Glomerular visceral epithelial cell (primary cell): ENCODE data around the gene ADAM22.

ENCODE experiments used
- DNase-seq: peaks from one replicate; pipeline ENCODE4 v3.0.0-alpha.2; 2016; ENCODE audit errors: extremely low spot score

Gene ADAM22

DNA sequence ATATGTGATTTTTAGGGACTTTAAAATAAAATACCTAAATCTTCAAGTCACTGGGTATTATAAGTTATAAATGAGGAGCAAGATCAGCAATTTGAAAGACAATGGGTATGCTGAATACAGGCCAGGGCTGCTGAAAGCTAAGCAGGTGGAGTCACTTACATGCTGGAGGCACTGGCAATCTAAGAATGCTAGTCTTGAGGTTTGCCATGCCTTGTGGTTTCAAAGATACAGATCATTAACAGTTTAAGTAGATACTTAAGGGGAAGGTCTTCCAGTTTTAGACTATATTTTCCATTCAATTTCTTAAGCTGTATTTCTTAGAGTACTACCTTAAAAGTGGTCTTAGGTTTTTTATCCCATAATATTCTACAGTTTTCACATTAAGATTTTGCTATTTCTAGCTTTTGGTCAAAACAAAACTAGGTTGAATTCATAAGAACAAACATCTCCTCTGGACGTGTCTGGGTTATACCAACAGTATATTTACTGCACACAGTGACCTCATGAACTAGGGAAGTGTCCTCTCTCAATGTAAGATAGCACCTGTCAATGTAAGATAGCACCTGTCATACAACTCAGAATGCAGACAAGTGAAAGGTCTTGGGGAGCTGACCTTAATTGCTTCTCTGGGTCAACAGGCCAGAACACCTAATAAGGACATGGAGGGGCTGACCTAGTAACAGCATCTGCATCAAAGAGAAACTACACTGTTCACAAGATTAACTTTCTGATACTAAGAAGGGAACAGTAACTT lies 283.8 kb downstream of the ADAM22 start:
- peak; percentile 55 for DNase-seq

DNA sequence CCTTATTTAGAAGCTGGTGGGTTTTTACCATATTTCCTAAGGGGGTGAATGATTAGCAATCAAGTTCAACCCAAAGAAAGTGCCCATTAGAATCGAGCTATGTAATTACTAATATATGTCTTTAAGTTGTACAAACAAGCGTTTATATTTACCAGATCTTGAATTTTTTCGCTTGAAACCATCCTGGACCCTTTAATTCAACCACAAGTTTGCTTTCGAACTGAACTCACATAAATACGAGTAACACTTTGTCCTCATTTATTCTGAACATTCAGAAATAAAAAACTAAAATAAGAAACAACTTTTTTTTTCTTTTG lies 284.3 kb downstream of the ADAM22 start:
- DNase-seq: no peak

DNA sequence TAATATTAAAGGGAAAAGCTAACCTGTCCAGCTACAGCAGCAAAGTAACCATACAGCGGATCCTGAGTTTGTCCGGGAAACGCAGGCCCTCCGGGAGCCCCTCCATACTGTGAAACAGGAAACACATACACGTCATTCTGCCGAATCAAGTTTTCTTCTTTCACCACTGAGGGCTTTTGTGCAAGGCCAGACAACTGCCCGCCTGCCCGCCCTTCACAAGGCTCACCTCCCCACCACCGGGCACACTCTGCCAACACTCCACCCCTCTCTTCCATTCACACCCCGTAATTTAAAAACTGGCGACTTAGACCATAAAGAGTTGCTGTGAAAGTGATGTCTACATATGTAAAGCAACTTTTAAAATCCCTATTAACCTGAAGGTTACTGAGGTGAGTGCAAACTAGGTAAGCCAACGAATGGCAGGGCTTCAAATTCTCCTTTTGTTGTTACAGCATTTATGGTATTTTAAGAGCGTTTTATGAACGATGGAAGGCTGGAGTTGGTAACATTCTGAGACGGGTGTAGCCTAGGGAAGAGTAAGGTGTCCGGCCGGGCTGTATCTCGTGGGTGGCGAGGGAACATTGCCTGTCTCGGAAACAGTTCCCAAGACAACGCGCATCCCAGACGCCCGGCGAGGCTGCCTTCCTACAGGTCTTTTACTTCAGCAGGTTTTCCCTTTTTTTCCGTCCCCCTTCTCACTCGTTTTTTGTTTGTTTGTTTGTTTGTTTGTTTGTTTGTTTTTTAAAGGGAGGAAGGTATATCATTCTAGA lies 285.0 kb downstream of the ADAM22 start:
- DNase-seq: peak; percentile 60

DNA sequence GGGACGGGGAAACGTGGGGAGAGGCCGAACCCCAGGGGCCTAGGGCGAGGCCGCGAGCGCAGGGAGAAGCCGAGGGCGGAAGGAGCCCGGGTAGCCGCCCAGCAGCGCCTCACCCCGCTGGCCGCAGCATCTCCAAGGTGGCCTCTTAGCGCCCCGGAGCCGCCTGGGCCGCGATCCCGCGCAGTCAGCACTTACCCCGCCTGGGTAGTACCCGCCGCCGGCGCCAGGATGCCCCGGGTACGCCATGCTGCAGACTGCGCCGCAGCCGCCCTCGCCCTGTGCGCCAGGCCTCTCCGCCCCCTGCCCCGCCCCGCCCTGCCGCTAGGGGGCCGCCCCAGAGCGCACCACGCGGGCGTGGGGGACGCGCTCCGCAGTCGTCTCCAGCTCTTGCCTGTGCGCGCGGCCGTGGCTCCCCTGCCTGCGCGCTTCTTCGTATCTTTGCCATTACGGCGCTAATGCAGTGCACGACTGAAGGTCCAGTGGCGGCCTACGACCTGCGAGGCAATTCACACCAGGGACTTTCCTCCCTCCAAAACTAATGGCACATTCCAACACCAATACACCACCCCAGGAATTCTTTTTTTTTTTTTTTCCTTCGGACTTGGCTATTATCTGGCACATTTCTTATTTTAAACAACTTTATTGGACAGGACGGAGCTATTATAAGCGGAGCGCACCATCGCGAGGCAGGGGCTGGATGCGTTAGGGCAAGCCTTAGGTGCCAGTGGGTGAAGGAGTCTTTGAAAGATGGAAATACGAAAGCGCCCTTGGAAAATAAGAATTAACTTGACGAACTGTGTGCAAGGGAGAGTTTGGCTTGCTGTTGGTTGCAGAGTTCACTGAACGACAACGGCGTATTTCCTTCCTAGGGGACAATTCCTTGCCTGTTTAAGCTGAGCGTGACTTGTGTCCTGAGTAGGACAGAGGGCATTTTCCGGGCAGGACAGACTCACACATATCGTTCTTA lies 286.0 kb downstream of the ADAM22 start, which contains the start of gene SRI:
SRI (minus strand) TSS at position 258 of the 967 bp plus-strand sequence; CDS start at position 246, 12 bp downstream.
- DNase-seq: peak; percentile 90

DNA sequence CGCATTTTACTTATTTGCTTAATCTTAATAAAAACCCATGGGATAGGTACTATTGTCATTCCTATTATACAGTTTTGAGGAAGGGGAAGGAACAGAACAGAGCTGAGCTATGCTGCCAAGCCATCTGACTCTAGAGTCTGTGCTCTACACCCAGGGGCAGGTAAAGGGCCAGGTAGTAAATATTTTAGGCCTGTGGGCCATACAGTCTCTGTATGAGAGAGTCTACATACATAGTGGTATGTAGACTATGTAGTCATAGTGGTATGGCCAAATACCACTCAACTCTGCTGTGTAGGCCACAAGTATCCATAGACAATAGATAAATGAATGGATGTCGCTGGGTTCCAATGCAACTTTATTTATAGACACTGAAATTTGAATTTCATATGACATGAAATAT lies 289.2 kb downstream of the ADAM22 start:
- DNase-seq: no peak

DNA sequence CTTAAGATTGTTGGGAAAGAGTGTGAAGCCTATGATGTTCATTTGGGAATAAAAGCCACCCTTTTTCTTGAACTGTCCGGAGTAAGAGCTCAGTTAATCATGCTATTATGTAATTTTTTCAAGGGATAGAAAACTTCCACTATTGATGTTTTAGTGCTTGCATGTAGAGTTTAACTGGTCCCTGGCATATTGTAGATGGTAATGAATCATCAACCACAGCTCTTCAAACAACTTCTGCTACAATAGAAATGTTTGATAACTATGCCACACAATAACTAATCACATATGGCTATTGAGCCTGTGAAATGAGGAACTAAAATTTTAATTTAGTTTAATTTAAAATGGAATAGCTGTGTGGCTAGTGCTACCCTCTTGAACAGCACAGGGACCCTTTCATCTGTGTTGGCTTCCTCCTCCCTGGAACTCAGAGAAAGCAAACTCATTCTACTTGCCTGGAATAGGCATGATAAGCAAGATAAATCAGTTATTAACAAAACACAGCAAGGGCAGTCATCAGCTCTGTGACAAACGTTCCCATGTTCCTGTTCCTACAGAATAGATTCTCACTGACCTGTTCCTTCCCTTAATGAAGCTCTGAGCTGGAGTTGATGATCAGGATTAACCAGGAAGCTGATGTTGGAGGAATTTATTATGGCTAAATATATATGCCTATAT lies 290.7 kb downstream of the ADAM22 start:
- DNase-seq: peak; percentile 42

DNA sequence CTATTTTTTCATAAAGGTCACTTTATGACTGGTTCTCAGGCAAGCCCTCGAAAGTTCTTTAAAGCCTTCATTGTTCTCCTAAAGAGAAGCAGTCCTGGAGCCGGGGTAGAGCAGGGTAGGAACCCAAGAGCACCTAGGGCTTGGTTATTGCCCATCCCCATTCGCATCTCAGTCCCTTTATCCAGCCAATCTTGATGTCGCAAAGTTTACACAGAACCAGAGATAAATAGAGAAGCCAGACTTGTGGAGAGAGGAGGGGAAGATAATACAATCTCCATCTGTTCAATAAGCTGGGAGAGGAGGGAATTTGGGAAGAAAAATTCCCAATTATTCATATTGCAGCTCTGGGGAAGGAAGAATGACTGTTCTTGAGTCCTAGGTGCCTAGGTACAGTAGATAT lies 292.1 kb downstream of the ADAM22 start:
- no peak for DNase-seq

DNA sequence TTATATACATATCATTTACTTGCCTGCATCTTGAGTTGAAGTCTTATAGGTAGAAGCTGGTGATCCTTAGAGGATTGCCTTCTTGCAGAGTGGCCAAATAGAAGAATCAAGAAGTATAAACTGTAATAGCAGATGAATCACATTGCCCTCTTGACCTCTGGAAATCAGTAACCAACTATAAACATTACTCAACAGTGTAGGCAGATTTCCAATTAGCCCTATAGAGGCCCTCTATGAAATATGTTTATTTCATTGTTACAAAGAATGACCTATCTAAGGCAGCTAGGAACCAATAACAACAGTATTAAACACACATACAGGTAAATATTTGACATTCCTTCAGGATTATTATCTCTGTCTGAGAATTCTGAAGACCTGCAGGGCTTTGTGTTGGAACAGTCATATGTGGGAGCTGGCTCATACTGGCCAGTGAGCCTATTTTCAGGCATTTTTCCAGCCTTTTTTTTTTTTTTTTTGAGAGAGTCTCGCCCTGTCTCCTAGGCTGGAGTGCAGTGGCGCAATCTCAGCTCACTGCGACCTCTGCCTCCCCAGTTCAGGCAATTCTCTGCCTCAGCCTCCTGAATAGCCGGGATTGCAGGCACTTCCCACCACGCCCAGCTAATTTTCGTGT lies 292.9 kb downstream of the ADAM22 start:
- peak; percentile 83 for DNase-seq

DNA sequence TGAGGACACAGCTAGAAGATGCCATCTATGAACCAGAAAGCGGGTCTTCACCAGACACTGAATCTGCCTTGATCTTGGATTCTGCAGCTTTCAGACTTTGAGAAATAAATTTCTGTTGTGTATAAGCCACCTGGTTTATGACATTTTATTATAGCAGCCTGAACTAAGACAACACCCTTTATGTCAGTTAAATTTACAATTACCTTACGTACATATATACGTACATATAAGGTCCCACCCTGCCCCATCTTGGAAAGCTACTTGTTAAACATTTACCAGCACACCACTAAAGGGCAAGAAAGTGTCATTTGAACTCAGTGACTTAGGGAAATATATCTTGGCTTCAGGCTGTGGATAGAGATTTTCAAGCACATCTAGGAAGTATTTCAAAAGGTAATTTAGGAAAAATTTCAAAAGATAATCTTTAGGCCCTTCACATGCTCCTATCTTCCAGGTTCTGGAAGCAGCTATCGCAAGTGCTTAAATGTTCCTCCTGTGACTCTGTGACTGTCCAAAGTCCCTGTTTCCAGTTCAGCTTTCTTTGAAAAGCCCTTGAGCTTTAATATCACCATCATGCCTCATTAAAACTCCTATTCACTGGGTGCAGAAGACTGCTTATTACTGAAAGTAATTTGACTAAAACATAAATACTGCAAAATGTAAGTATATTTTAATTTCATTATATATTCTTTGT lies 295.4 kb downstream of the ADAM22 start:
- no peak for DNase-seq

DNA sequence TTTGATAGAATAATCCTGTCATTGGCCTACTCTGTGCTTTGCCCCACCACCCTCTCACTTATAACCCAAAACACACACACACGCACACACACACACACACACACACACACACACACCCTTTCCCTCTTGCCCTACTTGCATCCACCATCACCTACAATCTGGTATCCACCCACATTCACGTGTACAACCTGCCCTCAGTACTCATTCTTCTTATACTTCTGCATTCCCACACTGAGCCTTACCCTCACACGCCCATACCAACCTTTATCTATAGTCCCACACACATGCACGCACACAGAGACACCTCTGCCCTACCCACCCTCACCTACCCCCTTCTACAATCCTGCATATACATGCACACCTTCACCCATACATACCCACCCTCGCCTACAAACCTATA lies 296.6 kb downstream of the ADAM22 start:
- no peak for DNase-seq

DNA sequence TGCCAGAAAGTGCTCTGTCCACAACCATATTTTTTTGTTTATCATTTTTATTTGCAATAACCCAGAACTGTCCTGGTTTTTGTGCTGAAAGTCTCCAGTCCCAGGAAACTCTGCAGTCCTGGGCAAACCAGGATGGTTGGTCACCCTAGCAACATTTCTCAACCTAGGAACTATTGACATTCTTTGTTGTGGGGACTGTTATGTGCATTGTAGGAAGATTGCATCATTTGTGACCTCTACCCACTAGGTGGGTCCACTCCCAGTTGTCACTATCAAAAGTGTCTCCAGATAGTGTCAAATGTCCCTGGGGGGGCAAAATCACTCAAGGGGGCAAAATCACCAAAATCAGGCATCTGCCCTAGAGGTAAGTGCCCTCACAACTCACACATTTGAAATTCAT lies 299.8 kb downstream of the ADAM22 start:
- DNase-seq: no peak

DNA sequence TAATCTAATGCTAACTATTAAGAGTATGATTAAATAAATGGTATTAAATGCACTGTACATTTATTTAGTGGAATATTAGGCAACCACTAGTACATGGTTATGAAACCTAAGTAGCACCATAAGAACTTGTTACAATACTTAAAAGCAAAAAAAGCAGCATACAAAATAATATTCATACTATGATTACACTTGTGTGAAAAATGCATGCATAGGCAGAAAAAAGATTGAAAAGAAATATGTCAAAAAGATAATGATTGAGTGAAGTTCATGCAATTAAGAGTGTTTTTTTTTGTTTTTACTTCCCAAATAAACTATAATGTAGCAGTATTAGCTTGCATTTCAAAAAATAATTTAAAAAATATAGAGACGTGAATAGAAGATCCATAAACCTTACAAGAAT lies 305.8 kb downstream of the ADAM22 start:
- no peak for DNase-seq

DNA sequence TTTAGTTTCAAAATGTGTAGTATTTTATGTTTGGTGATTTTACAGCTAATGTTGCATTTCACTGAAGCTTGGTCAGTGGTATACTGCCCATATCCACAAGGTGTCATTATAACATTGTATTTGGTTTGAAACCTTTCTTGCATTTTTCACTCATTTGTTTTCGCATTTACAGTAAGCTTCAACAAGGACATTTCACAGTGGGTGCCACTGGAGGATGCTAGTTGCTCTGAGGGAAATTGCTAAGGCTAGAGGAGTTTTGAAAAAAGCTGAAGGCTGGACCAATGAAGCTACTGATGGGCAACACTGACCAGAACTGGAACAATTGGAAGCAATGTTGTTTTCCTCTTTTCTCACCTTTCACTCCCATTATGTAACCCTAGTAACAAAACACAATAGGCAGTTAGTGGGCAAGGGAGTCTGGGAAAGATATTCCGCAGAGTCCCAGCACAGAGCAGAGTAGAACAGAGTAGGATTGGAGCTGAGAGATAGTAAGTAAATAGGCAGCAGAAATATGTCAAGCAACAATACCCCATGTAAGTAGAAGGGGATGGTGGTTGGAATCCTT lies 309.4 kb downstream of the ADAM22 start:
- peak; percentile 54 for DNase-seq

DNA sequence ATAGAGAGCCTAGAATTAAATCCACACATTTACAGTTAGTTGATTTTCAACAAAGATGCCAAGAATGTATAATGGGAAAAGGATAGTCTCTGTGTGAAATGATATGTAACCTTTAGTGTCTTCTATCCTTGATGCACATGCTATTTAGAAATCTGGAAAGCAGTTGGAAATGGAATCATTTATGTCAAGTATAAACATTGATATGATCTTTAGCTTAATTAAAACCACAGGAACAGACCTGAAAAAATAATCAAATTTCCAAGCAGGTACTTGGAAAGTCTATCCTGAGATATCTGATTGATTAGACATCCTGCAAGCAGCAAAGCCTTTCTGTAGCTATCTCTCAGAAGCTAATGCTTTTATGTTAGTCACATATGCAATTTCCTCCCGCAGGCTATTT lies 310.2 kb downstream of the ADAM22 start:
- DNase-seq: no peak
